ENCODE results near the gene WDR64.

The WDR64 gene

GRCh38 chr1:241652012-241652411, at the start of gene WDR64:
Gene WDR64 (plus strand): TSS chr1:241652281. CDS start chr1:241652485, 204 bp downstream.
- TF ChIP-seq CTCF (conservative IDR thresholded peaks at IDR 0.05): no peak
- H3K27ac ChIP-seq: no peak within 1 kb of the TSS

GRCh38 chr1:241603731-241604245, 48.3 kb upstream of the WDR64 start:
- TF ChIP-seq CTCF (conservative IDR thresholded peaks at IDR 0.05): no peak
- no peak overlapping the region for H3K27ac ChIP-seq

GRCh38 chr1:241605146-241605805, 46.8 kb upstream of the WDR64 start:
- H3K27ac ChIP-seq: no peak overlapping the region
- peak; percentile 25; the same call in 1 of the 2 replicates for TF ChIP-seq CTCF (conservative IDR thresholded peaks at IDR 0.05)

GRCh38 chr1:241606544-241606943, 45.5 kb upstream of the WDR64 start:
- H3K27ac ChIP-seq: no peak overlapping the region

GRCh38 chr1:241607497-241607896, 44.6 kb upstream of the WDR64 start:
- no peak overlapping the region for H3K27ac ChIP-seq
- no peak for TF ChIP-seq CTCF (conservative IDR thresholded peaks at IDR 0.05)

More at GRCh38 chr1:241606544-241606943, 45.5 kb upstream of the WDR64 start:
- TF ChIP-seq CTCF (conservative IDR thresholded peaks at IDR 0.05): no peak

GRCh38 chr1:241608379-241609033, 43.6 kb upstream of the WDR64 start:
- TF ChIP-seq CTCF (conservative IDR thresholded peaks at IDR 0.05): no peak
- H3K27ac ChIP-seq: no peak overlapping the region

- H3K27ac ChIP-seq: peak overlapping the region; percentile 3; the same call in 1 of the 2 replicates
Measured at GRCh38 chr1:241610056-241610815, 41.8 kb upstream of the WDR64 start.

More at GRCh38 chr1:241610056-241610815, 41.8 kb upstream of the WDR64 start:
- TF ChIP-seq CTCF (conservative IDR thresholded peaks at IDR 0.05): no peak
